ENCODE results near the gene CFAP65. TPM values are rescaled to one million over a fixed set of nuclear protein-coding genes. Genes with fewer than 3 reads are reported as not detected.

CFAP65 gene
- polyA plus RNA-seq, 1 donor (not counting 4 experiments of a cell fraction or from before 2014, with no cell fraction given): not detected

DNA sequence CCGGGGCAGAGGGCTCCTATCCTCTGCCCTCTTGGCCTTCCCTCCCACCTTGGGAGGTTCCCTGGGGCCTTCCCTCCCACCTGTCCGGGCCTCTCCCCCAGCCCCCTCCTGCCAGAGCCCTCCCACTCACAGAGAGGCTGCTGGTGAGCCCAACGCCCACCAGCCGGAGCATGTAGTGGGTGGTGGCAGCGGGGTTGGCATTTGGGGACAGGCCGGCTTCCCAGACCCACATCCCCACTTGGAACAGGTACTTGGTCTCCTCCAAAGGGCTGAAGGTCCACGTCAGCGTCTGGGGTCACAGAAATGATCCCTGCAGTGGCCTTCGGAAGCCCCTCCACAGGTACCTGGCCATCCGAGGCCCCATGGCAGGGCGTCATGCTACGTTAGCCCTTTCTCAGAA, 19.3 kb downstream of the CFAP65 start:
- TF ChIP-seq, protein P1, sequence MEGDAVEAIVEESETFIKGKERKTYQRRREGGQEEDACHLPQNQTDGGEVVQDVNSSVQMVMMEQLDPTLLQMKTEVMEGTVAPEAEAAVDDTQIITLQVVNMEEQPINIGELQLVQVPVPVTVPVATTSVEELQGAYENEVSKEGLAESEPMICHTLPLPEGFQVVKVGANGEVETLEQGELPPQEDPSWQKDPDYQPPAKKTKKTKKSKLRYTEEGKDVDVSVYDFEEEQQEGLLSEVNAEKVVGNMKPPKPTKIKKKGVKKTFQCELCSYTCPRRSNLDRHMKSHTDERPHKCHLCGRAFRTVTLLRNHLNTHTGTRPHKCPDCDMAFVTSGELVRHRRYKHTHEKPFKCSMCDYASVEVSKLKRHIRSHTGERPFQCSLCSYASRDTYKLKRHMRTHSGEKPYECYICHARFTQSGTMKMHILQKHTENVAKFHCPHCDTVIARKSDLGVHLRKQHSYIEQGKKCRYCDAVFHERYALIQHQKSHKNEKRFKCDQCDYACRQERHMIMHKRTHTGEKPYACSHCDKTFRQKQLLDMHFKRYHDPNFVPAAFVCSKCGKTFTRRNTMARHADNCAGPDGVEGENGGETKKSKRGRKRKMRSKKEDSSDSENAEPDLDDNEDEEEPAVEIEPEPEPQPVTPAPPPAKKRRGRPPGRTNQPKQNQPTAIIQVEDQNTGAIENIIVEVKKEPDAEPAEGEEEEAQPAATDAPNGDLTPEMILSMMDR (optimal IDR thresholded peaks at IDR 0.05 in 1 of 3, IDR thresholded peaks at IDR 0.05 in 1 of 3, conservative IDR thresholded peaks at IDR 0.05 in 1 of 3; ENCODE audit: extremely low read depth in 1 of 3, insufficient read depth in 2 of 3, low read length in 3 of 3): no peak
- TF ChIP-seq EZH2 (IDR thresholded peaks at IDR 0.05; ENCODE audit: low read length): no peak
- H3K9me1 ChIP-seq (ENCODE audit: control insufficient read depth, extremely low read depth, insufficient read depth, low read length): no peaks in the 10 kb centered on the region
- no peak overlapping the region for H3K4me3 ChIP-seq (ENCODE audit: control insufficient read depth in 2 of 3, extremely low read depth in 1 of 3, insufficient read depth in 2 of 3, low read depth in 1 of 3, low read length in 3 of 3)
- H3K9me3 ChIP-seq (ENCODE audit: control insufficient read depth, low read depth, low read length): no peaks in the 10 kb centered on the region
- H3K4me2 ChIP-seq (ENCODE audit: control insufficient read depth, extremely low read depth, insufficient read depth, low read depth, low read length): no peak overlapping the region
- DNase-seq (ENCODE audit: low read depth, low spot score): no peak
- dilution Hi-C loops (cut with MboI; ENCODE audit: extremely low pct_ligation_motif_present, low sequenced_read_pairs): no loop called here
- peaks cover 29% of the 10 kb centered on the region for H3K27me3 ChIP-seq (ENCODE audit: control insufficient read depth, extremely low read depth, insufficient read depth, low read length)
- H3K79me2 ChIP-seq (ENCODE audit: control insufficient read depth, insufficient read depth, low read length): no peaks in the 10 kb centered on the region
- no peaks in the 10 kb centered on the region for H3K4me1 ChIP-seq (ENCODE audit: control insufficient read depth, extremely low read depth, insufficient read depth, low read length)
- no peak overlapping the region for H2AFZ ChIP-seq (ENCODE audit: control insufficient read depth, low read length)
- no peak overlapping the region for H3K27ac ChIP-seq (ENCODE audit: control insufficient read depth, insufficient read depth, low read length)
- H3K9ac ChIP-seq (ENCODE audit: control insufficient read depth, extremely low read depth, insufficient read depth, low read length): no peak overlapping the region
- no peaks in the 10 kb centered on the region for H3K36me3 ChIP-seq (ENCODE audit: control insufficient read depth in 2 of 2, extremely low read depth in 1 of 2, insufficient read depth in 2 of 2, low read length in 2 of 2)
- no peak for FAIRE-seq
- H4K20me1 ChIP-seq (ENCODE audit: control insufficient read depth, extremely low read depth, insufficient read depth, low read length): no peaks in the 10 kb centered on the region

DNA sequence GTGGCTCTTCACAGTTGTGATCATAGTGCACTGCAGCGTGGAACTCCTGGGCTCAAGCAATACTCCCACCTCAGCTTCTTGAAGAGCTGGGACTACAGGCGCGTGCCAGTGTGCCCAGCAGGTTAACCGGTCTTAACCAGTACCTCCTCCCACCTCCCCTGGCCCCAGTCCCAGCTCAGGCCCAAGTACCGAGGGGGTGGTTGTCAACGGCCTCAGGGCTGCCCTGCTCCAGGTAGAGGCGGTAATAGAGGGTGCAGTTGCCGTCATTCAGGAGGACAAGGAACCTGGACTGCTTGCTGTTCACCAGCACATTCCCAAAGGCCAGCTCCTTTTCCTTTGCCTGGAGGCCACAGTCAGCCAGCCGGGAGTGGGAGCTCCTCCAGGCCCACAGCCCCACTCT, 19.7 kb downstream of the CFAP65 start:
- TF ChIP-seq, protein P1 (optimal IDR thresholded peaks at IDR 0.05 in 1 of 3, IDR thresholded peaks at IDR 0.05 in 1 of 3, conservative IDR thresholded peaks at IDR 0.05 in 1 of 3; ENCODE audit: extremely low read depth in 1 of 3, insufficient read depth in 2 of 3, low read length in 3 of 3): no peak
- no peak for TF ChIP-seq EZH2 (IDR thresholded peaks at IDR 0.05; ENCODE audit: low read length)
- H3K4me1 ChIP-seq (ENCODE audit: control insufficient read depth, extremely low read depth, insufficient read depth, low read length): no peaks in the 10 kb centered on the region
- H3K9me3 ChIP-seq (ENCODE audit: control insufficient read depth, low read depth, low read length): no peaks in the 10 kb centered on the region
- dilution Hi-C loops (cut with MboI; ENCODE audit: extremely low pct_ligation_motif_present, low sequenced_read_pairs): no loop called here
- no peak overlapping the region for H3K27ac ChIP-seq (ENCODE audit: control insufficient read depth, insufficient read depth, low read length)
- DNase-seq (ENCODE audit: low read depth, low spot score) (no peak), FAIRE-seq (no peak)
- H3K9me1 ChIP-seq (ENCODE audit: control insufficient read depth, extremely low read depth, insufficient read depth, low read length): no peaks in the 10 kb centered on the region
- peaks cover 29% of the 10 kb centered on the region for H3K27me3 ChIP-seq (ENCODE audit: control insufficient read depth, extremely low read depth, insufficient read depth, low read length)
- H3K9ac ChIP-seq (ENCODE audit: control insufficient read depth, extremely low read depth, insufficient read depth, low read length): no peak overlapping the region
- no peak overlapping the region for H3K4me3 ChIP-seq (ENCODE audit: control insufficient read depth in 2 of 3, extremely low read depth in 1 of 3, insufficient read depth in 2 of 3, low read depth in 1 of 3, low read length in 3 of 3)
- H3K79me2 ChIP-seq (ENCODE audit: control insufficient read depth, insufficient read depth, low read length): no peaks in the 10 kb centered on the region
- H4K20me1 ChIP-seq (ENCODE audit: control insufficient read depth, extremely low read depth, insufficient read depth, low read length): no peaks in the 10 kb centered on the region
- H2AFZ ChIP-seq (ENCODE audit: control insufficient read depth, low read length): no peak overlapping the region
- no peak overlapping the region for H3K4me2 ChIP-seq (ENCODE audit: control insufficient read depth, extremely low read depth, insufficient read depth, low read depth, low read length)
- no peaks in the 10 kb centered on the region for H3K36me3 ChIP-seq (ENCODE audit: control insufficient read depth in 2 of 2, extremely low read depth in 1 of 2, insufficient read depth in 2 of 2, low read length in 2 of 2)

All from keratinocyte (primary cell).